AG04449 (cell line): ENCODE results near the gene NFAT5.

Experiments used
- CTCF ChIA-PET: fragments of 350-600 bp; formaldehyde crosslinking; extraction: SDS; loops from one replicate; lab custom pipeline; 2021; ENCODE audit warnings: antibody characterized with exemption; lab: Yijun Ruan, JAX
- POLR2A ChIA-PET: fragments of 400-600, 350-600 bp; formaldehyde crosslinking; extraction: SDS; loops from one replicate; lab custom pipeline; 2020; ENCODE audit warnings: antibody characterized with exemption, inconsistent platforms; lab: Yijun Ruan, JAX
- DNase-seq: peaks from one replicate; pipeline ENCODE4 v3.0.0-alpha.2; 2010; ENCODE audit warnings: low read depth, low spot score
- H3K4me3 ChIP-seq: 2 replicates; pipeline ENCODE4 v1.5.1; 2011; ENCODE audit warnings: low read depth, mild to moderate bottlenecking, control low read depth, low read length
- TF ChIP-seq, protein P1 (sequence below): IDR thresholded peaks from one replicate; pipeline ENCODE4 v1.5.1; 2011; ENCODE audit warnings: mild to moderate bottlenecking, moderate library complexity, low read length, control low read depth, inconsistent platforms; ENCODE audit not compliant: insufficient read depth; ENCODE audit errors: missing control alignments

NFAT5 gene

DNA sequence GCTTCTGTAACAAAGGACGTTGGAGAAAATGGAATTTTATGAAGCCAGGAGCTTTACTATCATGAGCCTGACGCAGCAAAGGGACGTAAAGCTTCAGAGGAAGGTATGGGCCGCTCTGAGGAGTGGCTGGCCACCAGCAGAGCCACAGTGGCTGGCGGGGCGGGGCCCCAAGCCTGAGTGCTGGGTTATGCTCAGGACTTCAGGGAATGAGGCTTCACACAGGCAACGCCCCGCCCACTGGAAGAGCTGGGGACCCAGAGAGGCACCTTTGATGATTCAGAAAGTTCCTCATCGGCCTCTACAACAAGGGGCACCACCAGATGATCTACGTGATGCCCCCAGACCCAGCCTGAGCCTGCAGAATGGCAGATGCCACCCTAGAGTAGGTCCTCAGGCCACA is 180.2 kb downstream of the NFAT5 start:
- no peak overlapping the region for H3K4me3 ChIP-seq
- TF ChIP-seq, protein P1, sequence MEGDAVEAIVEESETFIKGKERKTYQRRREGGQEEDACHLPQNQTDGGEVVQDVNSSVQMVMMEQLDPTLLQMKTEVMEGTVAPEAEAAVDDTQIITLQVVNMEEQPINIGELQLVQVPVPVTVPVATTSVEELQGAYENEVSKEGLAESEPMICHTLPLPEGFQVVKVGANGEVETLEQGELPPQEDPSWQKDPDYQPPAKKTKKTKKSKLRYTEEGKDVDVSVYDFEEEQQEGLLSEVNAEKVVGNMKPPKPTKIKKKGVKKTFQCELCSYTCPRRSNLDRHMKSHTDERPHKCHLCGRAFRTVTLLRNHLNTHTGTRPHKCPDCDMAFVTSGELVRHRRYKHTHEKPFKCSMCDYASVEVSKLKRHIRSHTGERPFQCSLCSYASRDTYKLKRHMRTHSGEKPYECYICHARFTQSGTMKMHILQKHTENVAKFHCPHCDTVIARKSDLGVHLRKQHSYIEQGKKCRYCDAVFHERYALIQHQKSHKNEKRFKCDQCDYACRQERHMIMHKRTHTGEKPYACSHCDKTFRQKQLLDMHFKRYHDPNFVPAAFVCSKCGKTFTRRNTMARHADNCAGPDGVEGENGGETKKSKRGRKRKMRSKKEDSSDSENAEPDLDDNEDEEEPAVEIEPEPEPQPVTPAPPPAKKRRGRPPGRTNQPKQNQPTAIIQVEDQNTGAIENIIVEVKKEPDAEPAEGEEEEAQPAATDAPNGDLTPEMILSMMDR = no peak
- CTCF ChIA-PET = interaction anchor here (1.7 to 2.6 kb wide), 2 partner anchors 9 to 349 kb away, joined by 6 to 17 read pairs; partner anchors contain the start of gene NOB1
- POLR2A ChIA-PET = interaction anchor here (0.9 to 1.5 kb wide), 2 partner anchors 9 to 19 kb away, joined by 3 to 4 read pairs; partner anchors contain the start of genes NOB1 and NQO1
- DNase-seq = no peak

DNA sequence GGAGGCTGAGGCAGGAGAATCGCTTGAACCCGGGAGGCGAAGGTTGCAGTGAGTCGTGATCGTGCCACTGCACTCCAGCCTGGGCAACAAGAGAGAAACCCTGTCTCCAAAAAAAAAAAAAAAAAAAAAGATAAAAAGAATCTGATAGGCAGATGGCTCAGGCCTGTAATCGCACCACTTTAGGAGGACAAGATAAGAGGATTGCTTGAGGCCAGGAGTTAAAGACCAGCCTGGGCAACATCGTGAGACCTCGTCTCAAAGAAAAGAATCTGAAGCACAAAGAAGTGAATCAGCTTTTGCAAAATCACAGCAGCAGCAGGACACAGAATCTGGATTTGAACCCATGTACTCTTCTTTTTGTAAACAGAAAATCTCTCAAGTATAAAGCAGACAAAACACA is 181.3 kb downstream of the NFAT5 start:
- POLR2A ChIA-PET = no interaction called here
- CTCF ChIA-PET = interaction anchor here (1.5 to 2.6 kb wide), 2 partner anchors 7 to 21 kb away, joined by 3 to 17 read pairs; partner anchors contain the start of genes NOB1 and NQO1
- TF ChIP-seq, protein P1 = no peak
- H3K4me3 ChIP-seq = no peak overlapping the region
- no peak for DNase-seq

DNA sequence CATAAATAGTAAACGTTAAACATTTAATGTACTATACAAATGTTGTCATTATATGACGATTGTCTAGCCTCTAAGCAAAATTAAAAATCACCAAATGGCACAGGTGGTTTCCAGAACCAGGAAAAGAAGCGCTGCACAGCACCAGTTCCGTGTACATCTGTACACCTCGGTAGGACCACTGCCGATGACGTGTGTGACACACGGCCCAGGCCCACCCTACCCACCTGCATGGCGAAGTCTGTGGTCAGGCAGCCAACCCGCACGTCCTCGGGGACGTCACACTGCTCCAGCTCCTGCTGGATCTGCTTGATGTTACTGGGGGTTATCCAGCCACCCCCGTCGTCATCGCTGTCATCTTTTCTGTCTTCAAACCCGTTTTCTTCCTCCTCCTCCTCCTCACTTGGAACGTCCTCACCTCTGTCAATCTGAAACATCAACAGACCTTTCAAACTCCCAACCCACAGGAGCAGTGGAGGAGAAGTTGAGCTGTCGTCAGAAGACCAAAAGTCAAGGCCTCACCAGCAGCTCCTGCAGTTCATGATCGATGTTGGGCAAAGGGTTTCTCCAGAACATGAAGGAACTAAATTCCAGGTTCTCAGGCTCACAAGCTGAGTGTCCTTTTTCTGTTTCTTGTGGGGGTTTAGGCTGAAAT is 183.1 kb downstream of the NFAT5 start:
- DNase-seq = no peak
- TF ChIP-seq, protein P1 = no peak
- H3K4me3 ChIP-seq = no peak overlapping the region
- POLR2A ChIA-PET = no interaction called here
- CTCF ChIA-PET = no interaction called here

DNA sequence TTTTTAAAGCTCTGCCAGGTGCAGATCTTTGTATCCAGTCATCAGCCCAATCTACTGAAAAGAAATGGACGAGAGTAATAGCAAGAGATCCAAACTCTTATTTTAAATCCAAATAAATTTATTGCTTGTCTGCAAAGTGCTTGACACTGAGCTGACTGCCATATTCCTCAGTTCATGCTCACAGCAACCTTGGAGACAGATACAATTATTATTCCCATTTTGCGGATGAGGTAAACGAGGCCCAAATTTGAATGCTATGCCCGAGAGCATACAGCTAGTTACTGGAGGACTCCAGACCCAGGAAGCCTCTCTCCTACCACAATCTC is 188.3 kb downstream of the NFAT5 start:
- ChIA-PET POLR2A (interaction anchor here (1.1 to 1.9 kb wide), 4 partner anchors 9 to 43 kb away, joined by 3 to 11 read pairs (median 4); partner anchors contain the start of genes NQO1 and WWP2), CTCF (interaction anchor here (0.7 to 6.5 kb wide), 55 partner anchors 8 to 442 kb away, joined by 3 to 154 read pairs (median 5); partner anchors contain the start of genes NIP7, NQO1 and TERF2)
- no peak for DNase-seq
- TF ChIP-seq, protein P1 = no peak
- H3K4me3 ChIP-seq = peak overlapping the region; percentile 95
